B cell (primary cell): ENCODE data around the gene NEURL2. TPM values are rescaled to one million over a fixed set of nuclear protein-coding genes. Genes with fewer than 3 reads are reported as not detected.

Experiments used
- ATAC-seq: fragments of 200-7000 bp; cut with Tn5 transposase; one replicate; pipeline ENCODE4 v1.10.0; 2021; ENCODE audit warnings: low read depth, mild to moderate bottlenecking, moderate number of reproducible peaks, moderate library complexity
- CTCF ChIA-PET: fragments of 350-600 bp; sonication (Branson Sonifier 250); formaldehyde crosslinking; loops from one replicate; lab custom pipeline; 2021; ENCODE audit warnings: antibody characterized with exemption, inconsistent platforms; lab: Charles Lee
- POLR2A ChIA-PET: fragments of 350-600 bp; sonication (Branson Sonifier 250); formaldehyde crosslinking; loops from one replicate; lab custom pipeline; 2021; ENCODE audit warnings: antibody characterized with exemption; lab: Charles Lee
- DNase-seq: peaks from one replicate; pipeline ENCODE4 v3.0.0; 2013
- H2AFZ ChIP-seq: 2 replicates; pipeline ENCODE4 v1.6.1; 2012; ENCODE audit warnings: mild to moderate bottlenecking, low read depth, low read length; ENCODE audit not compliant: insufficient read depth, poor library complexity, severe bottlenecking
- H3K27ac ChIP-seq, 2 donors: 1 replicate in 1 of 2; 2 replicates in 1 of 2; pipeline ENCODE4 v1.5.1; 2012 to 2013; ENCODE audit warnings: low read length in 2 of 2, mild to moderate bottlenecking in 2 of 2, moderate library complexity in 1 of 2
- H3K27me3 ChIP-seq, 4 experiments: fragments of 200-600 bp in 1 of 4; sonication (generic) in 1 of 4; replicated peaks in 1 of 4; 1 replicate in 2 of 4; 2 replicates in 2 of 4; pipeline versions ENCODE4 v1.6.1 to v1.7.0; 2013 to 2016; ENCODE audit warnings: low read length in 3 of 4, mild to moderate bottlenecking in 2 of 4, mixed read lengths in 1 of 4, moderate library complexity in 1 of 4; ENCODE audit not compliant: insufficient read depth in 4 of 4, control insufficient read depth in 3 of 4; ENCODE audit errors: control extremely low read depth in 1 of 4
- H3K36me3 ChIP-seq, 2 experiments: replicated peaks in 1 of 2; 1 replicate in 1 of 2; 2 replicates in 1 of 2; pipeline versions ENCODE4 v1.6.1 to v1.7.1; 2013; ENCODE audit warnings: low read length in 1 of 2; ENCODE audit not compliant: insufficient read depth in 2 of 2, control insufficient read depth in 1 of 2; ENCODE audit errors: control extremely low read depth in 1 of 2, extremely low read depth in 1 of 2
- H3K4me1 ChIP-seq, 2 donors: fragments of 200-600 bp in 1 of 2; sonication (generic) in 1 of 2; 1 replicate in 1 of 2; 2 replicates in 1 of 2; pipeline versions ENCODE4 v1.5.1 to v1.6.1; 2013 to 2017; ENCODE audit warnings: low read length in 2 of 2; ENCODE audit not compliant: control insufficient read depth in 2 of 2, insufficient read depth in 2 of 2
- H3K4me2 ChIP-seq: replicated peaks from 2 replicates; pipeline ENCODE3; 2012; ENCODE audit warnings: mild to moderate bottlenecking, low read depth, low read length; ENCODE audit not compliant: poor library complexity, severe bottlenecking
- H3K4me3 ChIP-seq, 5 experiments: fragments of 200-600 bp in 1 of 5; sonication (generic) in 1 of 5; 1 replicate in 3 of 5; 2 replicates in 2 of 5; pipeline versions ENCODE4 v1.5.1 to v1.7.0; 2011 to 2016; ENCODE audit warnings: low read length in 4 of 5, mild to moderate bottlenecking in 4 of 5, low read depth in 2 of 5, control low read depth in 1 of 5, moderate library complexity in 1 of 5; ENCODE audit not compliant: insufficient read depth in 1 of 5; ENCODE audit errors: control extremely low read depth in 1 of 5, extremely low read depth in 1 of 5
- H3K79me2 ChIP-seq: fragments of 200-600 bp; sonication (generic); one replicate; pipeline ENCODE4 v1.6.0; 2016; ENCODE audit warnings: low read length; ENCODE audit not compliant: control insufficient read depth, insufficient read depth
- H3K9ac ChIP-seq: fragments of 200-600 bp; sonication (generic); 2 replicates; pipeline ENCODE4 v1.6.1; 2017; ENCODE audit warnings: mild to moderate bottlenecking, low read length, moderate library complexity
- H3K9me3 ChIP-seq, 3 donors: one replicate each; pipeline versions ENCODE4 v1.6.1 to v1.7.1; 2013; ENCODE audit warnings: low read length in 2 of 3; ENCODE audit not compliant: control insufficient read depth in 2 of 3, insufficient read depth in 1 of 3; ENCODE audit errors: control extremely low read depth in 1 of 3
- H4K20me1 ChIP-seq: 2 replicates; pipeline ENCODE4 v1.6.0; 2012; ENCODE audit warnings: mild to moderate bottlenecking, low read length; ENCODE audit not compliant: insufficient read depth, control insufficient read depth, poor library complexity, severe bottlenecking
- H3K27ac Mint-ChIP-seq: one replicate; pipeline ENCODE4 v1.8.0; 2021; ENCODE audit warnings: mixed read lengths
- H3K27me3 Mint-ChIP-seq: one replicate; pipeline ENCODE4 v1.8.0; 2021; ENCODE audit warnings: mixed read lengths
- H3K4me1 Mint-ChIP-seq: one replicate; pipeline ENCODE4 v1.8.0; 2021; ENCODE audit warnings: mixed read lengths
- H3K4me3 Mint-ChIP-seq: one replicate; pipeline ENCODE4 v1.8.0; 2021; ENCODE audit warnings: mixed read lengths
- H3K9me3 Mint-ChIP-seq: one replicate; pipeline ENCODE4 v1.8.0; 2022; ENCODE audit warnings: mixed read lengths; ENCODE audit not compliant: insufficient read depth
- CTCF ChIP-seq: fragments of 200-600 bp; IDR thresholded peaks from one replicate; pipeline ENCODE4 v1.8.0; 2022; ENCODE audit warnings: antibody characterized with exemption, mild to moderate bottlenecking
- EZH2 ChIP-seq: IDR thresholded peaks from 2 replicates; pipeline ENCODE4 v1.6.1; 2012; ENCODE audit warnings: borderline replicate concordance, low read depth, mild to moderate bottlenecking, moderate library complexity, low read length; ENCODE audit not compliant: insufficient read depth, poor library complexity, severe bottlenecking
- WGBS: methylation state at CpG from one replicate; pipeline ENCODE4 v1.1.5; 2013; ENCODE audit warnings: missing lambda C conversion rate; ENCODE audit not compliant: insufficient coverage; 5-methylcytosine and 5-hydroxymethylcytosine counted together
- intact Hi-C: fragments of 100-400 bp; cut with micrococcal nuclease; formaldehyde crosslinking; loops from one replicate; pipeline ENCODE4 v1.10.0; 2022
- polyA plus RNA-seq: library from polyadenylated mRNA; depleted of rRNA; stranded (reverse); fragments of >200 nt; gene quantifications from 2 replicates; pipeline ENCODE4 v1.2.3, GENCODE V29; 2012
- total RNA-seq, 2 donors: library from RNA; stranded (reverse); fragments of 120-200 nt in 1 of 2; gene quantifications; 1 replicate in 1 of 2; 2 replicates in 1 of 2; pipeline versions ENCODE4 v1.2.3 to v1.2.4, GENCODE V29; 2013 to 2022

Gene NEURL2
- total and polyA plus RNA-seq, 2 donors (not counting 1 experiment from before 2014, with no cell fraction given): 3.3 to 5.4 TPM

DNA sequence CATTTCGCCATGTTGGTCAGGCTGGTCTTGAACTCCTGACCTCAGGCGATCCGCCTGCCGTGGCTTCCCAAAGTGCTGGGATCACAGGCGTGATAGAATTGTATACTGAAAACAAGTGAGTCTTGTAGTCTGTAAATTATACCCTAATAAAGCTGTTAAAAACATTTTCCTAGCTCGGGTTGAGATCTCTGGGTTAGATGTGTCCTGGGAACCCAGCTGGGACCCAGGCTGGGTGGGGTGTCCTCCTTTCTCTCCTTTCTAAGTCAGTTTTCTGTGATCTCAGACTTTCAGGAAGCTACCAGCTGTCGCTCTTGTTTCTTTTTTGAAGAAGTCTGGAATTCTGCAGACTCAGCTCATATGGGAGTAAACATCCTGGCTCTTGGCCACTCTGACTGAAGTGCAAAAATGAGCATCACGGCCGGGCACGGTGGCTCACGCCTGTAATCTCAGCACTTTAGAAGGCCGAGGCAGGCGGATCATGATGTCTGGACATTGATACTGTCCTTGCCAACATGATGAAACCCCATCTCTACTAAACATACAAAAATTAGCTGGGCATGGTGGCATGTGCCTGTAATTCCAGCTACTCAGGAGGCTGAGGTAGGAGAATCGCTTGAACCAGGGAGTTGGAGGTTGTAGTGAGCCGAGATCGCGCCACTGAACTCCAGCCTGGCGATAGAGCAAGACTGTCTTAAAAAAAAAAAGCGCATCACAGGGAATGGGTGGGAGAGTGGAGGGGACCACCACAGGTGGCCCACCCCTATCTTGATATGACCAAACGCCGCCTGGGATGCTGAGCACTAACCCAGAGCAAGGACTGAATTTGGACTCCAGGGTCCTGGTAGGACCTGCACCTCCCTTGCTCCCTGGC is 33.6 kb upstream of the NEURL2 start:
- H3K4me3 ChIP-seq: no peak overlapping the region
- Mint-ChIP-seq H3K27ac (no peak overlapping the region), H3K4me3 (no peak overlapping the region), H3K9me3 (no peaks in the 10 kb centered on the region), H3K4me1 (no peaks in the 10 kb centered on the region), H3K27me3 (peaks cover 19% of the 10 kb centered on the region)
- intact Hi-C loops: no loop called here
- H3K36me3 ChIP-seq: no peaks in the 10 kb centered on the region
- H2AFZ ChIP-seq: no peak overlapping the region
- CTCF ChIA-PET: no interaction called here
- H3K9ac ChIP-seq: no peak overlapping the region
- 69% methylated on average over 13 of the region's 21 CpGs for WGBS
- no peak overlapping the region for H3K4me2 ChIP-seq
- H3K27ac ChIP-seq: no peak overlapping the region
- no peak for DNase-seq
- no peak for TF ChIP-seq CTCF
- TF ChIP-seq EZH2: no peak
- H3K4me1 ChIP-seq: no peaks in the 10 kb centered on the region
- H3K27me3 ChIP-seq: peaks cover 0 to 10% (median 2%) of the 10 kb centered on the region in 4 experiments
- H3K9me3 ChIP-seq: no peaks in the 10 kb centered on the region
- POLR2A ChIA-PET: interaction anchor here (1.0 to 1.2 kb wide), 2 partner anchors 10 to 17 kb away, joined by 4 read pairs; partner anchors contain the start of gene PCIF1
- no peaks in the 10 kb centered on the region for H3K79me2 ChIP-seq
- no peak for ATAC-seq
- no peaks in the 10 kb centered on the region for H4K20me1 ChIP-seq
